Neural progenitor cell (in vitro differentiated cells): ENCODE measurements around the gene PDLIM5. TPM values are rescaled to one million over a fixed set of nuclear protein-coding genes. Genes with fewer than 3 reads are reported as not detected.

Experiments used
- DNase-seq: peaks from one replicate; pipeline ENCODE4 v3.0.0-alpha.2; 2016; ENCODE audit warnings: low spot score
- H2AFZ ChIP-seq: fragments of 200-600 bp; sonication (generic); replicated peaks from 2 replicates; pipeline ENCODE4 v1.6.1; 2016; ENCODE audit warnings: antibody characterized with exemption
- H3F3A ChIP-seq: fragments of 200-600 bp; sonication (generic); 2 replicates; pipeline ENCODE4 v1.6.1; 2016; ENCODE audit warnings: antibody characterized with exemption, low read depth
- H3K27ac ChIP-seq: fragments of 200-600 bp; sonication (generic); 2 replicates; pipeline ENCODE4 v1.5.1; 2016; ENCODE audit warnings: mild to moderate bottlenecking
- H3K27me3 ChIP-seq: fragments of 200-600 bp; sonication (generic); 2 replicates; pipeline ENCODE4 v1.6.1; 2016; ENCODE audit warnings: mild to moderate bottlenecking, moderate library complexity
- H3K36me3 ChIP-seq: fragments of 200-600 bp; sonication (generic); 2 replicates; pipeline ENCODE4 v1.5.1; 2016
- H3K4me1 ChIP-seq: fragments of 200-600 bp; sonication (generic); 2 replicates; pipeline ENCODE4 v1.6.1; 2016; ENCODE audit warnings: mixed run types
- H3K4me2 ChIP-seq: fragments of 200-600 bp; sonication (generic); 2 replicates; pipeline ENCODE4 v1.6.1; 2016
- H3K4me3 ChIP-seq: fragments of 200-600 bp; sonication (generic); 2 replicates; pipeline ENCODE4 v1.5.1; 2016
- H3K79me2 ChIP-seq: fragments of 200-600 bp; sonication (generic); 2 replicates; pipeline ENCODE4 v1.6.1; 2016; ENCODE audit warnings: low read depth
- H3K9ac ChIP-seq: fragments of 200-600 bp; sonication (generic); 2 replicates; pipeline ENCODE4 v1.6.1; 2016
- H3K9me3 ChIP-seq: fragments of 200-600 bp; sonication (generic); 2 replicates; pipeline ENCODE4 v1.5.1; 2016; ENCODE audit warnings: low read depth
- H4K20me1 ChIP-seq: fragments of 200-600 bp; sonication (generic); 2 replicates; pipeline ENCODE4 v1.6.1; 2016; ENCODE audit warnings: low read depth
- H3K27ac Mint-ChIP-seq: 3 replicates; pipeline ENCODE4 v1.8.0; 2021; ENCODE audit warnings: mixed read lengths
- H3K27me3 Mint-ChIP-seq: 2 replicates; pipeline ENCODE4 v1.8.0; 2022; ENCODE audit warnings: low read depth, mild to moderate bottlenecking, inconsistent platforms, moderate library complexity, mixed read lengths; ENCODE audit not compliant: insufficient read depth
- H3K36me3 Mint-ChIP-seq: 3 replicates; pipeline ENCODE4 v1.8.0; 2021; ENCODE audit warnings: mixed read lengths
- H3K4me1 Mint-ChIP-seq: 3 replicates; pipeline ENCODE4 v1.8.0; 2021; ENCODE audit warnings: mixed read lengths
- H3K4me3 Mint-ChIP-seq: 3 replicates; pipeline ENCODE4 v1.8.0; 2021; ENCODE audit warnings: mild to moderate bottlenecking, moderate library complexity, mixed read lengths
- H3K9me3 Mint-ChIP-seq: 3 replicates; pipeline ENCODE4 v1.8.0; 2020; ENCODE audit warnings: mixed read lengths
- CTCF ChIP-seq: fragments of 200-600 bp; sonication (generic); IDR thresholded peaks from 2 replicates; pipeline ENCODE4 v1.5.1; 2017; ENCODE audit warnings: antibody characterized with exemption, mild to moderate bottlenecking
- EZH2 ChIP-seq: fragments of 200-600 bp; sonication (generic); IDR thresholded peaks from 2 replicates; pipeline ENCODE4 v1.6.1; 2017; ENCODE audit warnings: antibody characterized with exemption, mild to moderate bottlenecking, moderate library complexity
- EZH2phosphoT487 ChIP-seq: fragments of 200-600 bp; sonication (generic); IDR thresholded peaks from 2 replicates; pipeline ENCODE4 v1.6.1; 2017; ENCODE audit warnings: antibody characterized with exemption
- total RNA-seq: library from RNA; depleted of rRNA; stranded (reverse); fragments of >200 nt; gene quantifications from 2 replicates; pipeline ENCODE4 v1.2.3, GENCODE V29; 2015; ENCODE audit warnings: low replicate concordance

The PDLIM5 gene
- total RNA-seq, 1 donor from 2014 or later, result 68.4 TPM

GRCh38 chr4:94523033-94523580 is 71.4 kb downstream of the PDLIM5 start:
- H2AFZ ChIP-seq, result no peak overlapping the region
- no peak overlapping the region for H3K9ac ChIP-seq
- Mint-ChIP-seq H3K4me3 (no peak overlapping the region), H3K27me3 (no peaks in the 10 kb centered on the region), H3K4me1 (no peaks in the 10 kb centered on the region), H3K9me3 (no peaks in the 10 kb centered on the region), H3K36me3 (peaks cover 14% of the 10 kb centered on the region), H3K27ac (no peak overlapping the region)
- H3K79me2 ChIP-seq, result peaks cover 4% of the 10 kb centered on the region
- no peak overlapping the region for H3K27ac ChIP-seq
- no peaks in the 10 kb centered on the region for H3K4me1 ChIP-seq
- no peaks in the 10 kb centered on the region for H4K20me1 ChIP-seq
- no peaks in the 10 kb centered on the region for H3K27me3 ChIP-seq
- no peak overlapping the region for H3K4me3 ChIP-seq
- H3K36me3 ChIP-seq, result no peaks in the 10 kb centered on the region
- no peaks in the 10 kb centered on the region for H3F3A ChIP-seq
- TF ChIP-seq CTCF, result no peak
- TF ChIP-seq EZH2phosphoT487, result no peak
- TF ChIP-seq EZH2, result no peak
- H3K9me3 ChIP-seq, result no peaks in the 10 kb centered on the region
- no peak for DNase-seq
- H3K4me2 ChIP-seq, result no peak overlapping the region

- Mint-ChIP-seq H3K27ac (no peak overlapping the region), H3K27me3 (no peaks in the 10 kb centered on the region), H3K9me3 (no peaks in the 10 kb centered on the region), H3K4me1 (no peaks in the 10 kb centered on the region), H3K4me3 (no peak overlapping the region), H3K36me3 (peaks cover 14% of the 10 kb centered on the region)
- H3K36me3 ChIP-seq, result no peaks in the 10 kb centered on the region
- no peaks in the 10 kb centered on the region for H3F3A ChIP-seq
- no peak overlapping the region for H2AFZ ChIP-seq
- no peak for DNase-seq
- H3K79me2 ChIP-seq, result peaks cover 4% of the 10 kb centered on the region
- no peak overlapping the region for H3K9ac ChIP-seq
- H3K27me3 ChIP-seq, result no peaks in the 10 kb centered on the region
- H3K4me3 ChIP-seq, result no peak overlapping the region
- H3K27ac ChIP-seq, result no peak overlapping the region
- no peaks in the 10 kb centered on the region for H3K4me1 ChIP-seq
- TF ChIP-seq CTCF (no peak), EZH2phosphoT487 (no peak), EZH2 (no peak)
- H3K4me2 ChIP-seq, result no peak overlapping the region
- H4K20me1 ChIP-seq, result no peaks in the 10 kb centered on the region
- H3K9me3 ChIP-seq, result no peaks in the 10 kb centered on the region
These were observed 71.9 kb downstream of the PDLIM5 start for GRCh38 chr4:94523617-94524016.

- H3K4me2 ChIP-seq, result no peak overlapping the region
- no peaks in the 10 kb centered on the region for H3K27me3 ChIP-seq
- Mint-ChIP-seq H3K27ac (no peak overlapping the region), H3K4me3 (no peak overlapping the region), H3K4me1 (no peaks in the 10 kb centered on the region), H3K27me3 (no peaks in the 10 kb centered on the region), H3K36me3 (peaks cover 11% of the 10 kb centered on the region), H3K9me3 (no peaks in the 10 kb centered on the region)
- no peaks in the 10 kb centered on the region for H3K36me3 ChIP-seq
- H3F3A ChIP-seq, result no peaks in the 10 kb centered on the region
- no peaks in the 10 kb centered on the region for H3K79me2 ChIP-seq
- H3K27ac ChIP-seq, result no peak overlapping the region
- TF ChIP-seq EZH2, result no peak
- no peak for TF ChIP-seq EZH2phosphoT487
- TF ChIP-seq CTCF, result no peak
- H4K20me1 ChIP-seq, result no peaks in the 10 kb centered on the region
- DNase-seq, result no peak
- H3K9ac ChIP-seq, result no peak overlapping the region
- H3K4me1 ChIP-seq, result peaks cover 7% of the 10 kb centered on the region
- no peak overlapping the region for H3K4me3 ChIP-seq
- H3K9me3 ChIP-seq, result no peaks in the 10 kb centered on the region
- H2AFZ ChIP-seq, result no peak overlapping the region
These were observed 74.4 kb downstream of the PDLIM5 start for GRCh38 chr4:94525993-94526728.
